IMR-90 (cell line): Measurements from ENCODE around the gene RELL1. TPM values are rescaled to one million over a fixed set of nuclear protein-coding genes. Genes with fewer than 3 reads are reported as not detected.

Experiments
- ATAC-seq: fragments of 200-7000 bp; cut with Tn5 transposase; 2 replicates; pipeline ENCODE4 v1.9.1; 2020; ENCODE audit warnings: low read depth, mild to moderate bottlenecking, moderate library complexity
- BruUV-seq: library from RNA; stranded (reverse); fragments of 400-500 nt; replicated peaks from 2 replicates; lab custom pipeline; 2021; lab: Mats Ljungman, UMichigan
- CTCF ChIA-PET: fragments of 300-600 bp; formaldehyde crosslinking; extraction: SDS; loops from one replicate; lab custom pipeline; 2021; ENCODE audit warnings: antibody characterized with exemption; lab: Yijun Ruan, JAX
- POLR2A ChIA-PET: fragments of 300-600 bp; sonication (Branson Sonifier 250); formaldehyde crosslinking; loops from one replicate; lab custom pipeline; 2022; ENCODE audit warnings: antibody characterized with exemption; ENCODE audit not compliant: unreplicated experiment; lab: Charles Lee
- DNase-seq: peaks from one replicate; pipeline ENCODE4 v3.0.0; 2013
- H2AFZ ChIP-seq: replicated peaks from 2 replicates; pipeline ENCODE3; 2013; ENCODE audit warnings: low read length, mild to moderate bottlenecking; ENCODE audit not compliant: poor library complexity
- H2AK5ac ChIP-seq: 2 replicates; pipeline ENCODE4 v1.6.1; 2013; ENCODE audit warnings: low read depth, low read length, inconsistent platforms
- H2AK9ac ChIP-seq: replicated peaks from 2 replicates; pipeline ENCODE3; 2013; ENCODE audit warnings: mild to moderate bottlenecking, low read depth, low read length, moderate library complexity; ENCODE audit not compliant: poor library complexity
- H2BK120ac ChIP-seq: 2 replicates; pipeline ENCODE4 v1.6.1; 2013; ENCODE audit warnings: low read depth, low read length, inconsistent platforms
- H2BK15ac ChIP-seq: 3 replicates; pipeline ENCODE4 v1.6.1; 2013; ENCODE audit warnings: low read depth, low read length, inconsistent platforms
- H2BK20ac ChIP-seq: 2 replicates; pipeline ENCODE4 v1.6.1; 2013; ENCODE audit warnings: low read depth, mild to moderate bottlenecking, inconsistent platforms, low read length, moderate library complexity
- H2BK5ac ChIP-seq: 2 replicates; pipeline ENCODE4 v1.6.1; 2013; ENCODE audit warnings: mild to moderate bottlenecking, low read depth, low read length, inconsistent platforms; ENCODE audit not compliant: poor library complexity, severe bottlenecking
- H3K14ac ChIP-seq: replicated peaks from 2 replicates; pipeline ENCODE4 v1.6.1; 2013; ENCODE audit warnings: low read depth, low read length, inconsistent platforms
- H3K18ac ChIP-seq: 2 replicates; pipeline ENCODE4 v1.6.1; 2013; ENCODE audit warnings: low read depth, low read length, control low read depth
- H3K23ac ChIP-seq: 2 replicates; pipeline ENCODE4 v1.6.1; 2013; ENCODE audit warnings: low read depth, low read length, inconsistent platforms
- H3K27ac ChIP-seq: 2 replicates; pipeline ENCODE4 v1.5.1; 2013; ENCODE audit warnings: mild to moderate bottlenecking, control low read depth, low read length; ENCODE audit not compliant: insufficient read depth
- H3K27me3 ChIP-seq: 2 replicates; pipeline ENCODE4 v1.6.1; 2013; ENCODE audit warnings: low read length; ENCODE audit not compliant: control insufficient read depth, insufficient read depth
- H3K36me3 ChIP-seq: 2 replicates; pipeline ENCODE4 v1.6.1; 2013; ENCODE audit warnings: low read length, mixed read lengths; ENCODE audit not compliant: control insufficient read depth, insufficient read depth
- H3K4ac ChIP-seq: 2 replicates; pipeline ENCODE4 v1.6.1; 2013; ENCODE audit warnings: low read depth, low read length, inconsistent platforms
- H3K4me1 ChIP-seq: 2 replicates; pipeline ENCODE4 v1.6.1; 2013; ENCODE audit warnings: low read length, mixed read lengths; ENCODE audit not compliant: control insufficient read depth, insufficient read depth
- H3K4me2 ChIP-seq: 2 replicates; pipeline ENCODE4 v1.6.1; 2013; ENCODE audit warnings: low read depth, mild to moderate bottlenecking, control low read depth, low read length, moderate library complexity
- H3K4me3 ChIP-seq: 2 replicates; pipeline ENCODE4 v1.5.1; 2013; ENCODE audit warnings: low read depth, mild to moderate bottlenecking, control low read depth, low read length, moderate library complexity; ENCODE audit not compliant: insufficient read depth
- H3K56ac ChIP-seq: 2 replicates; pipeline ENCODE4 v1.6.1; 2013; ENCODE audit warnings: low read length, inconsistent platforms; ENCODE audit not compliant: insufficient read depth; ENCODE audit errors: extremely low read depth
- H3K79me1 ChIP-seq, 2 experiments: 2 replicates each; pipeline ENCODE4 v1.6.1; 2013; ENCODE audit warnings: low read length in 2 of 2, inconsistent platforms in 1 of 2, low read depth in 1 of 2
- H3K9ac ChIP-seq: 2 replicates; pipeline ENCODE4 v1.6.1; 2013; ENCODE audit warnings: low read depth, low read length, control low read depth
- H3K9me1 ChIP-seq: 2 replicates; pipeline ENCODE4 v1.6.1; 2013; ENCODE audit warnings: low read length, inconsistent platforms; ENCODE audit not compliant: insufficient read depth
- H3K9me3 ChIP-seq: 2 replicates; pipeline ENCODE4 v1.6.1; 2013; ENCODE audit warnings: low read length; ENCODE audit not compliant: control insufficient read depth, insufficient read depth
- H4K20me1 ChIP-seq: 2 replicates; pipeline ENCODE4 v1.6.1; 2013; ENCODE audit warnings: low read length, inconsistent platforms; ENCODE audit not compliant: insufficient read depth
- H4K5ac ChIP-seq: 2 replicates; pipeline ENCODE4 v1.6.1; 2013; ENCODE audit warnings: mild to moderate bottlenecking, low read depth, low read length, control low read depth
- H4K8ac ChIP-seq, 2 experiments: 2 replicates each; pipeline ENCODE4 v1.6.1; 2013; ENCODE audit warnings: low read depth in 2 of 2, low read length in 2 of 2, control low read depth in 1 of 2, inconsistent platforms in 1 of 2
- H4K91ac ChIP-seq: 2 replicates; pipeline ENCODE4 v1.6.1; 2013; ENCODE audit warnings: low read depth, low read length, inconsistent platforms; ENCODE audit not compliant: insufficient read depth
- SMC3 ChIP-seq: fragments of 150-350 bp; IDR thresholded peaks from 2 replicates; pipeline ENCODE4 v1.6.1; 2016; ENCODE audit warnings: low read depth, mild to moderate bottlenecking, antibody characterized with exemption, low read length, moderate library complexity
- WGBS, 2 experiments: methylation state at CpG; one replicate each; pipeline versions ENCODE4 v1.1.5 to v1.1.7; 2013; ENCODE audit warnings: missing lambda C conversion rate in 2 of 2; ENCODE audit not compliant: insufficient read length in 1 of 2; ENCODE audit errors: extremely low coverage in 2 of 2; 5-methylcytosine and 5-hydroxymethylcytosine counted together
- dilution Hi-C: fragments of 300-500 bp; cut with HindIII; formaldehyde crosslinking; loops from one replicate; pipeline ENCODE4 v1.14.3; 2018; ENCODE audit warnings: low sequenced_read_pairs; ENCODE audit not compliant: unreplicated experiment
- in situ Hi-C: fragments of 300-500 bp; cut with MboI; formaldehyde crosslinking; loops from 3 replicates; pipeline ENCODE4 v1.14.3; 2019; ENCODE audit warnings: low sequenced_read_pairs, inconsistent platforms, mixed read lengths
- intact Hi-C: fragments of 100-400 bp; cut with micrococcal nuclease; formaldehyde crosslinking; loops from 2 replicates; pipeline ENCODE4 v1.10.0; 2022
- polyA plus RNA-seq, 3 experiments: library from polyadenylated mRNA; depleted of rRNA; stranded (reverse); fragments of >200 nt; gene quantifications; 2 replicates each; pipeline ENCODE4 v1.2.3, GENCODE V29; 2012; ENCODE audit warnings: low replicate concordance in 1 of 3
- total RNA-seq: library from RNA; depleted of rRNA; stranded (reverse); fragments of >200 nt; gene quantifications from 2 replicates; pipeline ENCODE4 v1.2.3, GENCODE V29; 2012

The RELL1 gene
- total and polyA plus RNA-seq, 2 of the 4 experiments (the other 2 are of a cell fraction) = 6.8 to 39.6 TPM

DNA sequence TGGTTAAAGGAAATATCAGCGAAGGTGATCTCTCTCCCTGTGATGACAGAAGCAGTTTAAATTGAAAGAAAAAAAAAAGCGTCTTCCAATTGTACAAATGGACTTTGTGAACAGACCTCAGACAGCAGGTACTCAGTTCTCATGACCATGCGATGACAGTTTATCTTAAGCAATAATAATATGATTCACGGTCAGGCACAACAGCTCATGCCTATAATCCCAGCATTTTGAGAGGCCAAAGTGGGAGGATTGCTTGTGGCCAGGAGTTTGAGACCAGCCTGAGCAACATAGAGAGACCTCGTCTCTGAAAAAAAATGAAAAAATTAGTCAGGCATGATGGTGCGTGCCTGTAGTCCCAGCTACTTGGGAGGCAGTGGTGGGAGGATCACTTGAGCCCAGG is 51.0 kb downstream of the RELL1 start:
- no peak overlapping the region for H3K9ac ChIP-seq
- H3K4me3 ChIP-seq = no peak overlapping the region
- BruUV-seq = no TSS peak
- peaks cover 12% of the 10 kb centered on the region; the same call in 1 of the 2 replicates for H3K9me1 ChIP-seq
- ChIA-PET CTCF (no interaction called here), POLR2A (no interaction called here)
- H3K27ac ChIP-seq = no peak overlapping the region
- H3K4me1 ChIP-seq = peaks cover 2% of the 10 kb centered on the region; the same call in 1 of the 2 replicates
- no peaks in the 10 kb centered on the region for H3K27me3 ChIP-seq
- no peak overlapping the region for H2BK5ac ChIP-seq
- H3K79me1 ChIP-seq = peaks cover 0 to 3% of the 10 kb centered on the region in 2 experiments; a peak in 2 of 4 replicates
- intact Hi-C loops (no loop called here), dilution Hi-C loops (no loop called here), in situ Hi-C loops (no loop called here)
- H4K20me1 ChIP-seq = no peaks in the 10 kb centered on the region
- H3K14ac ChIP-seq = no peak overlapping the region
- no peak overlapping the region for H4K8ac ChIP-seq
- peaks cover 22% of the 10 kb centered on the region for H3K36me3 ChIP-seq
- no peak overlapping the region for H3K23ac ChIP-seq
- TF ChIP-seq SMC3 = no peak
- H4K91ac ChIP-seq = no peak overlapping the region
- H3K4me2 ChIP-seq = no peak overlapping the region
- H2BK15ac ChIP-seq = no peak overlapping the region
- H2BK20ac ChIP-seq = no peak overlapping the region
- DNase-seq = no peak
- H3K18ac ChIP-seq = no peak overlapping the region
- no peak overlapping the region for H3K56ac ChIP-seq
- no peak for ATAC-seq
- H2AK9ac ChIP-seq = no peak overlapping the region
- no peak overlapping the region for H2AK5ac ChIP-seq
- no peak overlapping the region for H2AFZ ChIP-seq
- no peak overlapping the region for H3K4ac ChIP-seq
- no peak overlapping the region for H4K5ac ChIP-seq
- WGBS, 2 experiments = 100% methylated on average over 2 of the region's 6 CpGs; no CpG with 5 or more reads in 1 of the 2 experiments
- no peak overlapping the region for H2BK120ac ChIP-seq
- no peaks in the 10 kb centered on the region for H3K9me3 ChIP-seq
